GM12878 (cell line): ENCODE results near the gene FOXL3. TPM values are rescaled to one million over a fixed set of nuclear protein-coding genes. Genes with fewer than 3 reads are reported as not detected.

ENCODE experiments used
- ATAC-seq: fragments of 200-7000 bp; cut with Tn5 transposase; 3 replicates; pipeline ENCODE4 v1.9.1; 2020; ENCODE audit warnings: mild to moderate bottlenecking, moderate library complexity
- BruUV-seq: library from RNA; stranded (reverse); fragments of 400-500 nt; replicated peaks from 2 replicates; lab custom pipeline; 2021; lab: Mats Ljungman, UMichigan
- CTCF ChIA-PET: fragments of 300-600 bp; sonication (Branson Sonifier 250); formaldehyde crosslinking; extraction: SDS; loops from one replicate; lab custom pipeline; 2021; ENCODE audit warnings: inconsistent platforms; lab: Yijun Ruan, JAX
- POLR2A ChIA-PET: fragments of 350-600 bp; formaldehyde crosslinking; extraction: SDS; loops from one replicate; lab custom pipeline; 2021; ENCODE audit warnings: inconsistent platforms; lab: Charles Lee
- RAD21 ChIA-PET: fragments of 300-600 bp; sonication (Branson Sonifier 250); formaldehyde crosslinking; loops from one replicate; lab custom pipeline; 2023; ENCODE audit warnings: antibody characterized with exemption; ENCODE audit not compliant: unreplicated experiment; lab: Charles Lee
- SMC1A ChIA-PET: fragments of 300-600 bp; sonication (Branson Sonifier 250); formaldehyde crosslinking; loops from one replicate; lab custom pipeline; 2023; ENCODE audit not compliant: unreplicated experiment, uncharacterized antibody; lab: Charles Lee
- DNase-seq: peaks from one replicate; pipeline ENCODE4 v3.0.0-alpha.2; 2011; ENCODE audit warnings: low read depth, low spot score
- FAIRE-seq: peaks from 3 replicates; lab custom pipeline; 2011; peaks lifted over from hg19 to GRCh38; lab: Jason Lieb, UNC
- H2AFZ ChIP-seq: 2 replicates; pipeline ENCODE4 v1.6.0; 2011; ENCODE audit warnings: low read depth, low read length, control low read depth; ENCODE audit not compliant: control insufficient read depth
- H3K27ac ChIP-seq: 2 replicates; pipeline ENCODE4 v1.5.1; 2011; ENCODE audit warnings: control low read depth; ENCODE audit not compliant: control insufficient read depth, insufficient read depth
- H3K27me3 ChIP-seq, 2 experiments: replicated peaks in 1 of 2; 2 replicates each; pipeline versions ENCODE4 v1.6.0 to v1.6.1; 2011; ENCODE audit warnings: low read length in 1 of 2; ENCODE audit not compliant: control insufficient read depth in 2 of 2, insufficient read depth in 2 of 2
- H3K36me3 ChIP-seq, 2 experiments: 2 replicates each; pipeline ENCODE4 v1.5.1; 2011; ENCODE audit warnings: low read length in 1 of 2; ENCODE audit not compliant: control insufficient read depth in 2 of 2, insufficient read depth in 2 of 2
- H3K4me1 ChIP-seq: 2 replicates; pipeline ENCODE4 v1.6.1; 2011; ENCODE audit warnings: mild to moderate bottlenecking, low read length, moderate library complexity, mixed read lengths; ENCODE audit not compliant: control insufficient read depth, insufficient read depth
- H3K4me2 ChIP-seq: 2 replicates; pipeline ENCODE4 v1.6.0; 2011; ENCODE audit warnings: control low read depth; ENCODE audit not compliant: control insufficient read depth, insufficient read depth
- H3K4me3 ChIP-seq: fragments of 200-600 bp; sonication (generic); 2 replicates; pipeline ENCODE4 v1.5.1; 2016
- H3K79me2 ChIP-seq: 2 replicates; pipeline ENCODE4 v1.6.0; 2011; ENCODE audit warnings: low read length; ENCODE audit not compliant: control insufficient read depth, insufficient read depth
- H3K9ac ChIP-seq: 2 replicates; pipeline ENCODE4 v1.8.0; 2011; ENCODE audit warnings: low read length, control low read depth, mixed read lengths; ENCODE audit not compliant: control insufficient read depth, insufficient read depth
- H3K9me3 ChIP-seq: replicated peaks from 3 replicates; pipeline ENCODE4 v1.5.1; 2011; ENCODE audit warnings: mild to moderate bottlenecking, low read length; ENCODE audit not compliant: control insufficient read depth, insufficient read depth
- H4K20me1 ChIP-seq: 2 replicates; pipeline ENCODE4 v1.6.0; 2011; ENCODE audit not compliant: control insufficient read depth, insufficient read depth
- BACH1 ChIP-seq: fragments of 450-650 bp; IDR thresholded peaks from 2 replicates; pipeline ENCODE4 v1.6.1; 2017; ENCODE audit warnings: mild to moderate bottlenecking, borderline replicate concordance
- BHLHE40 ChIP-seq, 2 experiments: fragments of 450-650 bp in 1 of 2; IDR thresholded peaks; 2 replicates each; pipeline ENCODE4 v1.6.1; 2011 to 2017; ENCODE audit warnings: low read depth in 2 of 2, borderline replicate concordance in 1 of 2, improper control_type of control experiment in 1 of 2, low read length in 1 of 2, mild to moderate bottlenecking in 1 of 2
- BMI1 ChIP-seq: fragments of 450-650 bp; IDR thresholded peaks from 2 replicates; pipeline ENCODE4 v1.6.1; 2016; ENCODE audit warnings: mild to moderate bottlenecking, moderate library complexity, borderline replicate concordance
- CBX3 ChIP-seq: fragments of 200-600 bp; sonication (generic); IDR thresholded peaks from 2 replicates; pipeline ENCODE4 v1.6.1; 2016; ENCODE audit warnings: low read depth, borderline replicate concordance
- HCFC1 ChIP-seq: fragments of 150-350 bp; IDR thresholded peaks from 2 replicates; pipeline ENCODE4 v1.6.1; 2014; ENCODE audit warnings: low read length
- HDAC2 ChIP-seq: fragments of 200-600 bp; sonication (generic); IDR thresholded peaks from 2 replicates; pipeline ENCODE4 v1.6.1; 2017
- SP1 ChIP-seq: IDR thresholded peaks from one replicate; pipeline ENCODE4 v1.6.1; 2011; ENCODE audit warnings: low read depth, low read length
- SREBF2 ChIP-seq: IDR thresholded peaks from 2 replicates; pipeline ENCODE4 v1.6.1; 2012; ENCODE audit warnings: mild to moderate bottlenecking, low read length
- STAT1 ChIP-seq: fragments of 450-650 bp; conservative IDR thresholded peaks from 2 replicates; pipeline ENCODE4 v1.6.1; 2014; ENCODE audit warnings: antibody characterized with exemption, mild to moderate bottlenecking
- TARDBP ChIP-seq: IDR thresholded peaks from 2 replicates; pipeline ENCODE4 v1.6.1; 2016; ENCODE audit warnings: borderline replicate concordance
- whole genome bisulfite sequencing: methylation state at CpG from one replicate; pipeline ENCODE4 v1.1.6; 2016; ENCODE audit warnings: low lambda C conversion rate; ENCODE audit not compliant: insufficient replicate concordance, insufficient coverage; ENCODE audit errors: missing lambda C conversion rate; 5-methylcytosine and 5-hydroxymethylcytosine counted together
- in situ Hi-C: fragments of 300-500 bp; cut with MboI; formaldehyde crosslinking; loops from 9 replicates; pipeline ENCODE4 v1.14.3; 2018; ENCODE audit warnings: mixed read lengths
- intact Hi-C: fragments of 100-400 bp; cut with micrococcal nuclease; formaldehyde crosslinking; loops from one replicate; pipeline ENCODE4 v1.14.2; 2022; ENCODE audit not compliant: unreplicated experiment
- polyA plus RNA-seq, 11 experiments: library from polyadenylated mRNA; depleted of rRNA in 4 of 11; unstranded in 6 of 11; stranded (reverse) in 5 of 11; fragments of >200 nt; fragmentation: Nextera tagmentation in 4 of 11; fragmentation: Illumina TruSeq in 1 of 11; extraction: Ambion mirVana in 4 of 11; extraction: Trizol in 1 of 11; gene quantifications; 1 replicate in 1 of 11; 2 replicates in 10 of 11; pipeline versions ENCODE4 v1.2.1 to v1.2.3, GENCODE V29; 2011 to 2016; ENCODE audit warnings: inconsistent platforms in 2 of 11, missing spikeins in 2 of 11, low read depth in 1 of 11
- total RNA-seq, 4 experiments: library from RNA; depleted of rRNA in 3 of 4; stranded (reverse); fragments of >200 nt in 3 of 4; fragmentation: Illumina TruSeq in 1 of 4; extraction: Trizol in 1 of 4; gene quantifications; 2 replicates each; pipeline versions ENCODE4 v1.2.1 to v1.2.3, GENCODE V29; 2013 to 2021

Gene FOXL3
- total and polyA plus RNA-seq, 10 of the 15 experiments (the other 5 are each of a cell fraction or from before 2014, with no cell fraction given), result not detected

DNA sequence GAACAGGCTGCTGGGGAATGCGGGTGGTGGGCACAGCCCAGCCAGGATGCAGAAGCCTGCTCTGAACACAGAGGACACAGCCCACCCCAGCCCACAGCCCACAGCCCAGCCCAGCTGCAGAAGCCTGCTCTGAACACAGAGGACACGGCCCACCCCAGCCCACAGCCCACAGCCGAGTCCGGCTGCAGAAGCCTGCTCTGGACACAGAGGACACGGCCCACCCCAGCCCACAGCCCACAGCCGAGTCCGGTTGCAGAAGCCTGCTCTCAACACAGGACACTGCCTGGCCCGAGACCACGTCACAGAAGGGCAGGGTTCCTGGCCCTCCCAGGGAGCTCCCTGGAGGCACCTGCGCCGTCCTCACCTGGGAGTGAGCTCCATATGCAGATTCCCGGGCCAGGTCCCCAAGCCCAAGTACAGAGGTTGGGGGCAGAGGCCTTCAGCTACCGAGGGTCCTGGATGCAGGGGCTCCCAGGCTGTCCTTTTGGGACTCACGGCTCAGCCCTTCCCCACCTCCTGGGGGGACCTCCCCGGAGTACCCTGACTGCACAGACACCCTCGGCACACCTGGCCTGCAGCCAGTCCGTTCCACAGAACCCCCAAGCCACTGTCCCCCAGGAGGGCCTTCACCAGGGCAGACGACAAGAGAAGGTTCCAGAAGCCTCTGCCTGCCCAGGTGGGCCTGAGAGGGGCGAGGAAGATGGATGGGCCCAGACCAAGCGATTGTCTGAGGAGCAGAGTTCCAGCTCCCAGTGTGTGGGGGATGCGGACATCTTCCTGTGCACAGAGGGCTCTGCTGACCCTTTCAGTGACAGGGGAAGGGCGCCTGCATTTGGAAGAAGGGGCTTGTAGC is 23.7 kb upstream of the FOXL3 start:
- H3K27ac ChIP-seq, result no peak overlapping the region
- H3K79me2 ChIP-seq, result no peaks in the 10 kb centered on the region
- H2AFZ ChIP-seq, result no peak overlapping the region
- no peak for ATAC-seq
- H3K36me3 ChIP-seq, result no peaks in the 10 kb centered on the region
- in situ Hi-C loops (no loop called here), intact Hi-C loops (no loop called here)
- H3K4me1 ChIP-seq, result no peaks in the 10 kb centered on the region
- H3K27me3 ChIP-seq, result no peaks in the 10 kb centered on the region
- DNase-seq, result no peak
- H3K4me2 ChIP-seq, result no peak overlapping the region
- FAIRE-seq, result no peak
- no peaks in the 10 kb centered on the region for H4K20me1 ChIP-seq
- 49% methylated on average over 22 of the region's 22 CpGs for WGBS
- CTCF ChIA-PET, result no interaction called here
- RAD21 ChIA-PET, result no interaction called here
- POLR2A ChIA-PET, result no interaction called here
- no peak overlapping the region for H3K4me3 ChIP-seq
- no TSS peak for BruUV-seq
- SMC1A ChIA-PET, result no interaction called here
- H3K9me3 ChIP-seq, result no peaks in the 10 kb centered on the region; the same call in 2 of the 3 replicates
- no peak overlapping the region for H3K9ac ChIP-seq
- TF ChIP-seq SREBF2, result no peak
- no peak for TF ChIP-seq STAT1
- TF ChIP-seq BMI1, result no peak
- no peak for TF ChIP-seq TARDBP
- no peak for TF ChIP-seq HCFC1
- no peak for TF ChIP-seq HDAC2
- TF ChIP-seq CBX3, result no peak
- no peak for TF ChIP-seq BHLHE40 (IDR thresholded peaks at IDR 0.05; ENCODE audit: borderline replicate concordance in 1 of 2, low read depth in 2 of 2, low read length in 1 of 2)
- TF ChIP-seq SP1, result no peak
- TF ChIP-seq BACH1, result no peak
